Small intestine (tissue), 7 donors: ENCODE measurements around the gene PAN3. TPM values are rescaled to one million over a fixed set of nuclear protein-coding genes. Genes with fewer than 3 reads are reported as not detected.

Source experiments
- DNase-seq, 2 donors: peaks; one replicate each; pipeline versions ENCODE4 v3.0.0 to v3.0.0-alpha.2; 2013
- FAIRE-seq: peaks from 2 replicates; lab custom pipeline; 2012; peaks lifted over from hg19 to GRCh38; lab: Jason Lieb, UNC
- H3K27ac ChIP-seq, 3 donors: one replicate each; pipeline ENCODE4 v1.5.1; 2013; ENCODE audit warnings: low read length in 2 of 3, mild to moderate bottlenecking in 2 of 3, control low read depth in 1 of 3, inconsistent platforms in 1 of 3, low read depth in 1 of 3, moderate library complexity in 1 of 3
- H3K27me3 ChIP-seq, 3 donors: one replicate each; pipeline ENCODE4 v1.6.1; 2013; ENCODE audit warnings: low read length in 3 of 3, inconsistent platforms in 1 of 3; ENCODE audit not compliant: control insufficient read depth in 3 of 3, insufficient read depth in 3 of 3
- H3K36me3 ChIP-seq, 3 donors: one replicate each; pipeline ENCODE4 v1.6.1; 2013; ENCODE audit warnings: low read length in 3 of 3, inconsistent platforms in 1 of 3, low read depth in 1 of 3, mild to moderate bottlenecking in 1 of 3, moderate library complexity in 1 of 3; ENCODE audit not compliant: control insufficient read depth in 3 of 3, insufficient read depth in 2 of 3
- H3K4me1 ChIP-seq, 3 donors: one replicate each; pipeline ENCODE4 v1.6.1; 2013; ENCODE audit warnings: low read length in 2 of 3, inconsistent platforms in 1 of 3, low read depth in 1 of 3, mild to moderate bottlenecking in 1 of 3, moderate library complexity in 1 of 3; ENCODE audit not compliant: control insufficient read depth in 3 of 3, insufficient read depth in 2 of 3
- H3K4me3 ChIP-seq, 3 donors: one replicate each; pipeline ENCODE4 v1.5.1; 2013; ENCODE audit warnings: low read length in 3 of 3, control low read depth in 1 of 3, inconsistent platforms in 1 of 3, low read depth in 1 of 3, mild to moderate bottlenecking in 1 of 3, moderate library complexity in 1 of 3
- H3K9me3 ChIP-seq, 2 donors: one replicate each; pipeline ENCODE4 v1.6.1; 2013; ENCODE audit warnings: low read depth in 1 of 2, low read length in 1 of 2; ENCODE audit not compliant: control insufficient read depth in 2 of 2, insufficient read depth in 1 of 2
- WGBS, 3 donors: extraction: QIAGEN DNeasy Blood & Tissue Kit; methylation state at CpG; one replicate each; pipeline ENCODE4 v1.1.7; 2013; 5-methylcytosine and 5-hydroxymethylcytosine counted together
- polyA plus RNA-seq, 4 donors: library from polyadenylated mRNA; stranded (reverse) in 3 of 4; unstranded in 1 of 4; fragments of 200-250 nt in 3 of 4; fragments of 120-200 nt in 1 of 4; gene quantifications; one replicate each; pipeline versions ENCODE4 v1.2.1 to v1.2.3, GENCODE V29; 2013
- donor health status: healthy with polysubstance abuse.
- donor health status: control.
- donor health status: control.
- donor health status: Bipolar disorder and iron deficiency.
- donor health status: healthy.

The PAN3 gene
- polyA plus RNA-seq, 4 donors = 7.8 to 37.4 (median 10.6) TPM

DNA sequence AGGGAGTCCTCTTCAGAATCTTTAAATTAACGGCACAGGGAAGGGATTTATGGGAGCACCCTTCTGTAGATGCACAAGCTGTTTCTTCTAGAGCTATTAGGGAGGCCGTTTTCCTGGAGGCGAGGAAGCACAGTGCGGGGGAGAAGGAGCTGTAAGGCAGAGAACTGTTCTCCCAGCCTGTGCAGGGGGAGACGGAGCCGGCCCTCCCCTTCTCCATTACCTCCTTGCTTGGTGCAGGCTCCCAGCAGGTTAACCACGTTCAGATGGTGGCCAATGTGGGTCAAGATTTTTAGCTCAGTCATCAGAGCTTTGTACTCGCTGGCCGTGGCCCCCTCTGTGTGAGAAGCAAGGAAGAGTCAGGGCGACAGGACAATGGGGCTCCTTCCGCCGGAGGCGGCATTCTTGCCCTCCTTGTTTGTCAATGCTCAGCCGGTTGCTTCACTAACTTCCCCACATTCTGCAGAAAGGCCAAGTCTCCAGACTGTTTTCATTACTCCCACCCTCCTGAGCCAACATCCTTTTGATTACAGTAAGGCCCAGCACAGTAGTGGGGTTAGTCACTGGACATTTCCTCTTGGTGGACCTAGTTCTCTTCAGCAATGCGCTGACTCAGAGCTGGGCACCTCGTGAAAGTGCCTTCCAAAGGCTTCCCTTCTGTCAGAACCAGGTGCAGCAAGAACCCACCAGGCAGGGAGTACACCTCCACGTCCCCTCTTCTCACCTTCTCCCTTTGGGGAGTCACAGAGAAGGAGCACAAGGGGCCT lies 191.2 kb downstream of the PAN3 start:
- WGBS, 3 donors = 75 to 83% (median 82%) methylated on average over 16 to 17 of the region's 17 CpGs
- peaks cover 0 to 2% (median 0%) of the 10 kb centered on the region in 3 donors for H3K4me1 ChIP-seq
- no peaks in the 10 kb centered on the region for H3K27me3 ChIP-seq
- H3K36me3 ChIP-seq = no peaks in the 10 kb centered on the region
- H3K4me3 ChIP-seq = no peak overlapping the region
- no peaks in the 10 kb centered on the region for H3K9me3 ChIP-seq
- no peak overlapping the region for H3K27ac ChIP-seq
- FAIRE-seq = no peak
- DNase-seq = no peak

DNA sequence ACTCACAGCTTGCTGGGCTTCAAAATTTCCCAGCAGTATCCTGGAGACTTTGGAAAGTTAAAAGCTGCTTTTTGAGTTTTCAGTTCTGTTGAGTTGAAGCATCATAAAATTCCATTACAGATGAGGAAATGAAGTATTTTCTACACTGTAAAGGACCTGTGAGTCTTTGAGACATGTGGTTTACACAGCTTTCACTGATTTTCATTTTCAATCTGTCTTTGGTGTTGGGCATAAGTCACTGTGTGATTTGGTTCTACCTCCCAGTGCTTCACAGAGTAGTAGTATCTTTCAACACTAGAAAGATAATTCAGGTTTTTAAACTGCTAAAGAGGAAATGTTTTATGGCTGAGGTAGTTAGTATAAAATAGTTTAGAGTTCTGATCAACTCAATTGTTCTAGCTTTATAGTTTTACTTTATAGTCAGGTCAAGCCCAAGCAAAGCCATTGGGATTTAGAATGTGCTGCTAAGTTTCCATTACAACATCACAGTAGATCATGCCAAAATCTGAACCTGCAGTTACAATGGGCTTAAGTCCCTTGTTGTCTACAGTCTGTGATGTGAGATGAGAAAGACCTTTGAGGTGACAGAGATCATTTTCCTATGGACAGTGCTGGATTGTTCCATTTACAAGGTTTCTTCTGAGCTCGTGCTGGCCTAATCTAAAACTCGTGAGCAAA lies 195.0 kb downstream of the PAN3 start:
- no peak for DNase-seq
- H3K9me3 ChIP-seq = no peaks in the 10 kb centered on the region
- H3K36me3 ChIP-seq = no peaks in the 10 kb centered on the region
- no peak overlapping the region for H3K4me3 ChIP-seq
- WGBS, 3 donors = 83 to 91% (median 85%) methylated on average over 2 of the region's 2 CpGs
- FAIRE-seq = no peak
- H3K4me1 ChIP-seq = peaks cover 0 to 6% (median 0%) of the 10 kb centered on the region in 3 donors
- no peaks in the 10 kb centered on the region for H3K27me3 ChIP-seq
- H3K27ac ChIP-seq = no peak overlapping the region

DNA sequence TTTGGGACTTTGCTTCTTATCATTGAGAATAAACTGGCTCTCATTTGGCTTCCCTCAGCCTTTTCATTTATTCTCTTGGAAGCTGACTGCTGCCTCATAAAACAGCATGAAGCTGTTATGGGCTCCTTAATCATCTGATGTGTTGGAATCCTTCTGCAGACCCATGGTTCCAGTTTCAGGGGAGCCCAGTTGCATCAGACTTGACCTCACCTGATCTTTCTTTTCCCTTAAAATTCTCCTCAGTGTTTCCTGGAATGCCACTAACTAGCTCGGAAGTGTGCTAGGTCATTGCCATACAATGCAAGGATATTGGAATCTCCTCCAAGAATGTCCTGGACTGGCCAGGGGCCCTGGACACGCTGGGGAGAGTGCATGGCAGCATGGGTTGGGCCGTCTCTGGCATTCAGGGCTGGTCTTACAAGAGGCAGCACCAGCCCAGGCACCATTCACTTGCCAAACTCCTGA lies 197.9 kb downstream of the PAN3 start:
- Histone ChIP-seq H3K9me3 (no peaks in the 10 kb centered on the region), H3K4me1 (peaks cover 0 to 9% (median 0%) of the 10 kb centered on the region in 3 donors), H3K4me3 (no peak overlapping the region), H3K36me3 (no peaks in the 10 kb centered on the region), H3K27ac (no peak overlapping the region), H3K27me3 (no peaks in the 10 kb centered on the region)
- 73 to 77% (median 73%) methylated on average over 3 of the region's 3 CpGs for WGBS, 3 donors
- FAIRE-seq = no peak
- DNase-seq = no peak

DNA sequence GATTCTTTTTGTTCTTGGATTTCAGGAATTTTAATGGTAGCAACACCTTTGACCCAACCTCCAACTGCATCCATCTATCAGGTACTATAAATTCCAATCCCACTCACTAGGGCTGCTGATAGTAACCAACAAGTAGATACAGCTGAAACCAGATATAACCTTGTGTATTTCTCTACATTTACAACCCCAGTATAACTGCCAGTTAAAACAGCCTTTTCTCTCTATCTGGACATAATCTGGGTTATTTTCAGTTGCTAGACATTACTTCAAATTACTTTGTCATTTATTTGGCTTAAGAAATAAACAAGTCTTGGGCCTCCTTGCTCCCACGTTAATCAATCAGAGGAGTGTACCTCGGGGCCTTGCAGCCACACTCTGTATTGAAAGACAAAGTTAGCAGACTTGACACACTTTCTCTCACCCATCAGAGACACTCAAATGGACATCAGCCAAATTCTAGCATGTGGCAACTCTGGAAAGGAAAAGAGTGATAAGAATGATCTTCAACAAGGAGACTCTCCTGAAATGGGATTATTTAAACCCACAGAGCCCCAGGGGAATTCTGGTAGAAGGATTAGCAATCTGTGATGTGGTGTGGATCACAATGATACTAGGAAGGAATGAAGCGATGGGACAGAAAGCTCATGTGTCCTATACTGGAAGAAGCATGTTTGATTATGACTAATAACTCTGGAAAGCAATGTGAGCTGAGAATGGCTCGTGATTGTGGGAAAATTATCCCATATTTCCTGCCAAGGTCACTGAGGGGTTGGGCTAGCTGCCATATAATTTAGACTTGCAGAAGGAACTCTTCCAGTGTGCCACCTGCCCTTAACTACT lies 199.0 kb downstream of the PAN3 start:
- Histone ChIP-seq H3K4me1 (peaks cover 0 to 12% (median 0%) of the 10 kb centered on the region in 3 donors), H3K4me3 (no peak overlapping the region), H3K27me3 (no peaks in the 10 kb centered on the region), H3K27ac (no peak overlapping the region), H3K9me3 (no peaks in the 10 kb centered on the region), H3K36me3 (no peaks in the 10 kb centered on the region)
- peak in 1 of 2 donors; percentile 36 for DNase-seq
- no peak for FAIRE-seq
- WGBS, 3 donors = 45 to 52% (median 52%) methylated on average over 4 of the region's 4 CpGs

DNA sequence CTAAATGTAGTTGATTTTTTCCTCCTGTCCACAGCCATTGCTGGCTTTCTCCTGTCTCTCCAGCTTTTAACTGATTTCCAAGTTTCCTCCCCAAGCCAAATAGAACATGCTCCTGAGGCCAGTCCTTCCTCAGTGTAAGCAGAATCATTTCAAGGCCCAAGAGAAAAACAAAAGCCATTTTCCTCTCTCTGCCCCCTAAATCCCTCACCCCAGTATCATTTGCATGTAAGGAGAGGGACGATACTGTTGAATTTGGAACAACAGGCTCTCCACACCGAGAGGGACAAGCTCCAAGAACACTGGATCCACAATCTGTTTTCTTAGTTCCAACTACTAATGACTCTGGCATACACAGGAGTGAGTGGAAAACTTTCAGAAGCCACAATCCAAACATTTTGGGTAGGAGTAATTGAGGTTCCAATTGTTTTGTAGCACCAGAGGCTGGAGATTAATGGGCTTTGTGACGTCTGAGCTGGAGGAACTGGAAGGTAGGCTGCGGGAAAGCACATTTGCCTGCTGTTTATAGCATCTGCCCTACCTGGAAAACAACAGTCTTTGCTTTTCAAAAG lies 199.7 kb downstream of the PAN3 start:
- no peak overlapping the region for H3K27ac ChIP-seq
- 66 to 80% (median 73%) methylated on average over 4 of the region's 4 CpGs for WGBS, 3 donors

DNA sequence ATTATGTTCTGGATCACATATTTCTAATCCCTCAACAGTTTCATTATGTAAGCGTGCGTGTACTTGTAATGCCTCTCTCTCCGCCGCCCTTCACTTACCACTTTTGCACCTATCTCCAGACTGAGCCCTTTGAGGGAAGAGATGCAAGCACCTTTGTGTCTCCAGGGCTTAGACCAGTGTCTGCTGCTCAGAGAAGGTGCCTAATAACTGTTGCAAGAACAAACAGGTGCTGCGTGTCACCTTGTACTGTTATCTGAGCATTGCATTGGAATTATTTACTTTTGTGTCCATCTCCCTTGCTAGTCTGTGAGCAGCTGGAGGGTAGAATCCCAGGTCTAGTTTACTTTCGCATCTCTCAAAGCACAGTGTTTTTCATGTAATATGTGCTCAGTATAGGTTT lies 200.4 kb downstream of the PAN3 start:
- H3K4me3 ChIP-seq = no peak overlapping the region
- peaks cover 0 to 12% (median 0%) of the 10 kb centered on the region in 3 donors for H3K4me1 ChIP-seq
- DNase-seq = no peak
- H3K9me3 ChIP-seq = no peaks in the 10 kb centered on the region
- no peak for FAIRE-seq
- no peaks in the 10 kb centered on the region for H3K27me3 ChIP-seq
- 62 to 76% (median 74%) methylated on average over 6 of the region's 6 CpGs for WGBS, 3 donors
- no peaks in the 10 kb centered on the region for H3K36me3 ChIP-seq
- H3K27ac ChIP-seq = no peak overlapping the region

More for the DNA sequence above, 199.7 kb downstream of the PAN3 start:
- no peaks in the 10 kb centered on the region for H3K9me3 ChIP-seq
- DNase-seq (peak in 1 of 2 donors; percentile 16), FAIRE-seq (no peak)
- H3K27me3 ChIP-seq = no peaks in the 10 kb centered on the region
- no peaks in the 10 kb centered on the region for H3K36me3 ChIP-seq
- peaks cover 0 to 12% (median 0%) of the 10 kb centered on the region in 3 donors for H3K4me1 ChIP-seq
- H3K4me3 ChIP-seq = no peak overlapping the region

DNA sequence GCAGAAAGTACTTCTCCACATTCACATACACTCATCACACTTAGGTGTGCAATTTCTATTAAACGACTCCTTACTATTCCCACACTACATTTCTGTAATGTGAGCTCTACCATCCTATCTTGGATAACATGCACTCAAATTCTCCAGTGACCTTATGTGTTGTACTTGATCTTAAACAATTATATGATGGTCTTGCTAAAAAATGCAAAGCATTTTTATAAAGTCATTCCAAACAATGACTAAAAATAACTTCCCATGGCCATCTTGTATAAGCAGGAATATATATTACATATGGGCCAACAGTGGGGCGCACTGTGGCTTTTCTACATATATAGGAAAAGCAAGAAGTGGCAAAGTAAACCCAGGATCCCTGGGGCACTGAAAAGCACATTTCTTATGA lies 201.1 kb downstream of the PAN3 start:
- Histone ChIP-seq H3K36me3 (no peaks in the 10 kb centered on the region), H3K27me3 (no peaks in the 10 kb centered on the region), H3K27ac (no peak overlapping the region), H3K4me1 (peaks cover 0 to 12% (median 0%) of the 10 kb centered on the region in 3 donors), H3K4me3 (no peak overlapping the region), H3K9me3 (no peaks in the 10 kb centered on the region)
- no peak for DNase-seq
- 88 to 95% (median 90%) methylated on average over 2 of the region's 2 CpGs for WGBS, 3 donors
- FAIRE-seq = no peak
